ENCODE results near the gene FADS6.

Gene FADS6

DNA sequence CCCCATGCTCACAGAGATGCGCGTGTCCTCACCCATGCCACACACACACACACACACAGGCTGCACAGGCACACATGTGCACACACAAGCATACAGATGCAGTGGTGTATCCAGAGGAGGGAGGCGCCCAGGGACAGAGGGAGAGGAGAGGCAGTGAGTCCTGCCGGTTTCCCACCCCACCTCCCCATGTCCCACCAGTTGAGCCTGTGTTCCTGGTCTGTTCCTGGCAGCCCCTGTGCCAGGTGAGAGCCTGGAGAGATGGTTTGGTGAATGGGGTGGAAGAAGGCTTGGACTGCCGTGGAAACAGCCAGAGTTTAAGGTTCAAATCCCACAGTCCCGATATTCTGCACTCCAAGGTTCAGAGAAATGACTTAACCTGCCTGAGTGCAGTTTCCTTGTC is 10.2 kb upstream of the FADS6 start:
- TF ChIP-seq ZFX (IDR thresholded peaks at IDR 0.05) = no peak
- TF ChIP-seq, protein P1, sequence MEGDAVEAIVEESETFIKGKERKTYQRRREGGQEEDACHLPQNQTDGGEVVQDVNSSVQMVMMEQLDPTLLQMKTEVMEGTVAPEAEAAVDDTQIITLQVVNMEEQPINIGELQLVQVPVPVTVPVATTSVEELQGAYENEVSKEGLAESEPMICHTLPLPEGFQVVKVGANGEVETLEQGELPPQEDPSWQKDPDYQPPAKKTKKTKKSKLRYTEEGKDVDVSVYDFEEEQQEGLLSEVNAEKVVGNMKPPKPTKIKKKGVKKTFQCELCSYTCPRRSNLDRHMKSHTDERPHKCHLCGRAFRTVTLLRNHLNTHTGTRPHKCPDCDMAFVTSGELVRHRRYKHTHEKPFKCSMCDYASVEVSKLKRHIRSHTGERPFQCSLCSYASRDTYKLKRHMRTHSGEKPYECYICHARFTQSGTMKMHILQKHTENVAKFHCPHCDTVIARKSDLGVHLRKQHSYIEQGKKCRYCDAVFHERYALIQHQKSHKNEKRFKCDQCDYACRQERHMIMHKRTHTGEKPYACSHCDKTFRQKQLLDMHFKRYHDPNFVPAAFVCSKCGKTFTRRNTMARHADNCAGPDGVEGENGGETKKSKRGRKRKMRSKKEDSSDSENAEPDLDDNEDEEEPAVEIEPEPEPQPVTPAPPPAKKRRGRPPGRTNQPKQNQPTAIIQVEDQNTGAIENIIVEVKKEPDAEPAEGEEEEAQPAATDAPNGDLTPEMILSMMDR (conservative IDR thresholded peaks at IDR 0.05) = no peak
- H3K27ac ChIP-seq = no peak overlapping the region

DNA sequence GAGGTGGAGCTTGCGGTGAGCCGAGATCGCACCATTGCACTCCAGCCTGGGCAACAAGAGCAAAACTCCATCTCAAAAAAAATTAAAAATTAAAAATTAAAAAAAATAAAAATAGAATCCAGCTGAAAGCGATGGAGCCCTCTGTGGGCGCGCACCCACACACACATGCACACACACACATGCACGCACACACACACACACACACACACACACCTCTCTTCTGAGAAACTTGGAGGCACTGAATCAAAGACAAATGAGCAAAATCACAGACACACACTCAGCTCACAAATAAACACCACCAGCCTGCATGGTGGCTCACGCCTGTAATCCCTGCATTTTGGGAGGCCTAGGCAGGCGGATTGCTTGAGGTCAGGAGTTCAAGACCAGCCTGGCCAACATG is 9.6 kb upstream of the FADS6 start:
- TF ChIP-seq ZFX (IDR thresholded peaks at IDR 0.05) = no peak
- TF ChIP-seq, protein P1 (conservative IDR thresholded peaks at IDR 0.05) = no peak
- no peak overlapping the region for H3K27ac ChIP-seq

DNA sequence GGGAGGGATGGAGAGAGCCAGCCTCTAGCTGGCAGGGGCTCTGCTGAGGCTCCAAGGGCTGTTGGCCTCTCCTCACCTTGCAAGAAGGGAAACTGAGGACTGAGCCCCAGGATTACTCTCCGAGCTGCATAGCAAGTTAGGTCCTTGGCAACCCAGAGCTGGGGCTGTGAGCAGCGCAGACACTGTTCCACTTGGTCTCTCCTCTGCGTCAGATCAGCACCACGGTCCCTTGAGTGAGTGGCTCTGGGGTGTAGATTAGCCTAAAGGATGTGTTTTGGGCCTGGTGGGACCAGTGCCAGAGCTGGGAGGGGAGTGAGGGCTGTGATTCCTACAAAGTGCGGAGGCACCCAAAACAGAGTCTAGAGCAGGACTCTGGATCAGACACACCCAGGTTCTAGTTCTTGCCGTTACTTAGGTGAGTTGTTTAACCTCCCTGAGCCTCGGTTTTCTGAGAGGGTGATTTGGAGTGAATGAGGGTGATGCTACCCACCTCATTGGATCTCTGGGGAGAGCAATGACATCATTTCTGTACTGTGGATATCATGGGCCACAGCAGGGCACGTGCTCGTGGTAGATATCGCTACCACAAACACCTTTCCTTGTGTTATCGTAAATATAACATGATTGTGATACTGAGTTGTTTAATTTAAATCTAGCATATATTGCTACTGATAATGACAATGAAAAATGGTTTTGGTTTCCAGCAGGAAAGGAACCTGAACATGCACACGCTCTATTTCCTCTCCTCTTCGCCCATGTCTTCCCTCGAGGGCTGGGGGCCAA is 8.1 kb upstream of the FADS6 start:
- TF ChIP-seq, protein P1 (conservative IDR thresholded peaks at IDR 0.05) = no peak
- no peak for TF ChIP-seq ZFX (IDR thresholded peaks at IDR 0.05)

DNA sequence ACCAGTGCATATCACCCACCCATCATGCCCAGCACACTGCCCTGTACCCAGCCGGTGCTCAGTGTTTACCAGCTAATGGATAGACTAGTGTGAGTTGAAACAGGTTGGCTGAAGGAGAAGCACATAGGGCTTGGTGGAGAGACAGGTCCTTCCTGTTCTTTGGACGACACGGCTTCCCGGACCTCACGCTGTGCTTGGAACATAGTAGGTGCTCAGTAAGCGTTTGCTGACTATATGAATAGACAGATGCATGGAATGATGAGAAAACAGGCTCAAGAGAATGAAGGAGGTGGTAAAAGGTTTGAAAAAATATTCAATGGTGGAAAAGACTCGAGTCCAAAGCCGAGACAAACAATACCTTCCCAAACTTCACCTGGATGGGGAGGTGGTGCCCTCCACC is 6.8 kb upstream of the FADS6 start:
- no peak for TF ChIP-seq ZFX (IDR thresholded peaks at IDR 0.05)
- TF ChIP-seq, protein P1 (conservative IDR thresholded peaks at IDR 0.05) = no peak
- no peak overlapping the region for H3K27ac ChIP-seq

More for the DNA sequence above, 8.1 kb upstream of the FADS6 start:
- H3K27ac ChIP-seq = no peak overlapping the region

DNA sequence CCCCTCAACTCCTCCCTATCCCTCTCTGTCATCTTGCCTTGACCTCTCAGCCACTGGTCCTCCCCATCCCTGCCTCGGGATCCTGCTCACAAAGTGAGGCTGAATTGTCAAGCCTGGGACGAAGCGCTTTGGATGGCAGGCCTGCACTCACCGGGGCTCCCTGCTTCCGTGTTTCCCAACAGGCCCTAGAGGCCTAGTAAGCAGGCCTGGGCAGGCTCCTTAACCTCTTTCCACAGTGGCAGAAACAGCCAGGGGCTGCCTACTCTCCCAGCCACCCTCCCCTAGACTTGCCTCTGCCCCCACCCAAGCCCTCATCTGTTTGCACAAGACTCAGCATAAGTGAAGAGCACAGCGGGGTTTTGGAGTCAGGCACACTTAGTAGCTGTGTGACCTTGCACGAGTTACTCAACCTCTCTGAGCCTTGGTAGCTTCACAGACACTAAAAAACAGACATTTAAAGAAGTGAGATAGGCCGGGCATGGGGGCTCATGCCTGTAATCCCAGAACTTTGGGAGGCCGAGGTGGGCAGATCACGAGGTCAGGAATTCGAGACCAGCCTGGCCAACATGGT is 5.0 kb upstream of the FADS6 start:
- no peak overlapping the region for H3K27ac ChIP-seq
- TF ChIP-seq, protein P1 (conservative IDR thresholded peaks at IDR 0.05) = no peak
- no peak for TF ChIP-seq ZFX (IDR thresholded peaks at IDR 0.05)

DNA sequence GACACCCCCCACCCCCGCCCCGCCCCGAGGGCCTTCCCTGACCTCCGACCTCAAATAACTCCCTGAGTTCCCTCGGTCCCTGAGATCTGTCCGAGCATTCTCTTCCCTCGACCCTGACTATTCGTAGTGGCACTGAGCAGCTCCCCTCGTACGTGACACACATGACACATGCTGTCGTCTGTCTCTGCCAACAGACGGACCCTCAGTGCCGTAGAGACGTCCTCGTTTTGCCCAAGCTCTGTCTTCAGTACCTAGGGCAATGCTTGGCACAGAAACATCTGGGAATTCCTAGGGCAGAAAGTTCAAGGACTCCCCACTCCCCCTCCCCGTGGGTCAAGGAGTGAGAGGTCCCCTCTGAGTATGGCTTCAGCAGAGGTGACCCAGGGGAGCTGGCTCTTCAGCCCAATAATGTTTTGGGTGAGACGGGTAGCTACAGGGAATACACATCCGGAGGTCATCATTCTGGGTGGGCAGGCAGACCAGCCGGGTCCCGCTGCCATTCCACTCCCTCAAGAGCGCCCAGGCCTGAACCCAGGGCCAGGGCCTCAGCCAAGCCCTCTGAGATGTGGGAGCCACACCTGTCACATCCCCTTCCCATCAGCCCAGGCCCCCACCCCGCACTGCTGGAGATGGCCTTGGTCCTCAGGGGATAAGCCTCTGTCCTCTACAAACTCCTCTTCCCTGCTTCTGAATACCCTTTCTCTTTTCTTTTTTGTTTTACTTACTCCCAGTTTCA is 671 bp upstream of the FADS6 start:
- TF ChIP-seq, protein P1 (conservative IDR thresholded peaks at IDR 0.05) = no peak
- no peak for TF ChIP-seq ZFX (IDR thresholded peaks at IDR 0.05)
- H3K27ac ChIP-seq = no peak overlapping the region
